Astrocyte (in vitro differentiated cells and primary cell): Measurements from ENCODE around the gene CXorf38. TPM values are rescaled to one million over a fixed set of nuclear protein-coding genes. Genes with fewer than 3 reads are reported as not detected.
"Not testable (repeated sequence)": the region's sequence is repeated elsewhere in the genome, so short reads cannot be mapped to it uniquely, and the experiment has no call there.

ENCODE experiments used
- DNase-seq: peaks from one replicate; pipeline ENCODE4 v3.0.0-alpha.2; 2010; ENCODE audit warnings: low read depth
- FAIRE-seq: peaks from 2 replicates; lab custom pipeline; 2011; peaks lifted over from hg19 to GRCh38; lab: Jason Lieb, UNC
- H2AFZ ChIP-seq: 2 replicates; pipeline ENCODE4 v1.6.0; 2012; ENCODE audit warnings: low read depth, low read length, inconsistent platforms
- H3K27ac ChIP-seq: 2 replicates; pipeline ENCODE4 v1.5.1; 2011; ENCODE audit warnings: low read depth, low read length, inconsistent platforms
- H3K27me3 ChIP-seq: 2 replicates; pipeline ENCODE4 v1.6.0; 2011; ENCODE audit warnings: low read length, inconsistent platforms; ENCODE audit not compliant: insufficient read depth
- H3K36me3 ChIP-seq: 2 replicates; pipeline ENCODE4 v1.5.1; 2011; ENCODE audit warnings: low read length, inconsistent platforms; ENCODE audit not compliant: insufficient read depth
- H3K4me1 ChIP-seq: 2 replicates; pipeline ENCODE4 v1.5.1; 2011; ENCODE audit warnings: low read length, inconsistent platforms; ENCODE audit not compliant: insufficient read depth
- H3K4me2 ChIP-seq: 2 replicates; pipeline ENCODE4 v1.6.0; 2012; ENCODE audit warnings: low read length, inconsistent platforms
- H3K4me3 ChIP-seq: 2 replicates; pipeline ENCODE4 v1.5.1; 2011; ENCODE audit warnings: low read depth, mild to moderate bottlenecking, low read length, inconsistent platforms; ENCODE audit not compliant: insufficient read depth
- H3K79me2 ChIP-seq: 2 replicates; pipeline ENCODE4 v1.6.0; 2012; ENCODE audit warnings: mild to moderate bottlenecking, low read length, inconsistent platforms; ENCODE audit not compliant: insufficient read depth
- H3K9ac ChIP-seq: 2 replicates; pipeline ENCODE4 v1.6.0; 2012; ENCODE audit warnings: mild to moderate bottlenecking, low read length, inconsistent platforms
- H3K9me3 ChIP-seq: 2 replicates; pipeline ENCODE4 v1.5.1; 2012; ENCODE audit warnings: low read depth, mild to moderate bottlenecking, low read length, inconsistent platforms; ENCODE audit not compliant: insufficient read depth
- H4K20me1 ChIP-seq: 2 replicates; pipeline ENCODE4 v1.6.0; 2012; ENCODE audit warnings: low read length, inconsistent platforms; ENCODE audit not compliant: insufficient read depth
- H3K27ac Mint-ChIP-seq: one replicate; pipeline ENCODE4 v1.8.0; 2021; ENCODE audit warnings: mild to moderate bottlenecking, mixed read lengths; ENCODE audit not compliant: unreplicated experiment
- H3K27me3 Mint-ChIP-seq: one replicate; pipeline ENCODE4 v1.8.0; 2021; ENCODE audit warnings: low read depth, mixed read lengths; ENCODE audit not compliant: unreplicated experiment
- H3K36me3 Mint-ChIP-seq: one replicate; pipeline ENCODE4 v1.8.0; 2021; ENCODE audit warnings: low read depth, mixed read lengths; ENCODE audit not compliant: unreplicated experiment
- H3K4me1 Mint-ChIP-seq: one replicate; pipeline ENCODE4 v1.8.0; 2021; ENCODE audit warnings: low read depth, mixed read lengths; ENCODE audit not compliant: unreplicated experiment
- H3K4me3 Mint-ChIP-seq: one replicate; pipeline ENCODE4 v1.8.0; 2021; ENCODE audit warnings: mild to moderate bottlenecking, moderate library complexity, mixed read lengths; ENCODE audit not compliant: unreplicated experiment
- H3K9me3 Mint-ChIP-seq: one replicate; pipeline ENCODE4 v1.8.0; 2021; ENCODE audit warnings: mild to moderate bottlenecking, mixed read lengths; ENCODE audit not compliant: unreplicated experiment
- CTCF ChIP-seq: IDR thresholded peaks from 2 replicates; pipeline ENCODE4 v1.5.1; 2011; ENCODE audit warnings: low read depth, mild to moderate bottlenecking, inconsistent platforms, low read length, moderate library complexity; ENCODE audit not compliant: insufficient read depth
- EZH2 ChIP-seq: IDR thresholded peaks from 2 replicates; pipeline ENCODE4 v1.6.1; 2012; ENCODE audit warnings: mild to moderate bottlenecking, low read length, inconsistent platforms; ENCODE audit not compliant: insufficient read depth
- total RNA-seq: library from RNA; stranded (reverse); gene quantifications from 2 replicates; pipeline ENCODE4 v1.2.1, GENCODE V29; 2021

Gene CXorf38
- total RNA-seq, 1 donor from 2014 or later = 12.8 TPM

- Histone ChIP-seq H3K36me3 (no peaks in the 10 kb centered on the region), H3K4me3 (no peak overlapping the region), H3K79me2 (no peaks in the 10 kb centered on the region), H3K4me1 (no peaks in the 10 kb centered on the region), H2AFZ (no peak overlapping the region), H3K27me3 (no peaks in the 10 kb centered on the region), H3K9ac (no peak overlapping the region), H4K20me1 (no peaks in the 10 kb centered on the region), H3K4me2 (no peak overlapping the region), H3K9me3 (no peaks in the 10 kb centered on the region), H3K27ac (no peak overlapping the region)
- Mint-ChIP-seq H3K36me3 (no peaks in the 10 kb centered on the region), H3K27ac (no peak overlapping the region), H3K4me1 (no peaks in the 10 kb centered on the region), H3K4me3 (no peak overlapping the region), H3K9me3 (no peaks in the 10 kb centered on the region), H3K27me3 (no peaks in the 10 kb centered on the region)
- TF ChIP-seq CTCF (no peak), EZH2 (no peak)
- FAIRE-seq (peak; percentile 49), DNase-seq (no peak)
These were observed 40.0 kb downstream of the CXorf38 start for GRCh38 chrX:40607381-40607780.

GRCh38 chrX:40603446-40603845 is 43.9 kb downstream of the CXorf38 start:
- Histone ChIP-seq H3K4me1 (no peaks in the 10 kb centered on the region), H3K27ac (no peak overlapping the region), H3K36me3 (peaks cover 9% of the 10 kb centered on the region), H3K9me3 (no peaks in the 10 kb centered on the region), H3K4me3 (no peak overlapping the region), H4K20me1 (no peaks in the 10 kb centered on the region), H3K4me2 (no peak overlapping the region), H3K79me2 (no peaks in the 10 kb centered on the region), H2AFZ (no peak overlapping the region), H3K9ac (no peak overlapping the region), H3K27me3 (no peaks in the 10 kb centered on the region)
- Mint-ChIP-seq H3K27me3 (no peaks in the 10 kb centered on the region), H3K4me3 (no peak overlapping the region), H3K9me3 (no peaks in the 10 kb centered on the region), H3K4me1 (no peaks in the 10 kb centered on the region), H3K36me3 (peaks cover 4% of the 10 kb centered on the region), H3K27ac (no peak overlapping the region)
- peak; percentile 49 for FAIRE-seq
- no peak for TF ChIP-seq CTCF
- TF ChIP-seq EZH2 = no peak
- DNase-seq = no peak

DNA sequence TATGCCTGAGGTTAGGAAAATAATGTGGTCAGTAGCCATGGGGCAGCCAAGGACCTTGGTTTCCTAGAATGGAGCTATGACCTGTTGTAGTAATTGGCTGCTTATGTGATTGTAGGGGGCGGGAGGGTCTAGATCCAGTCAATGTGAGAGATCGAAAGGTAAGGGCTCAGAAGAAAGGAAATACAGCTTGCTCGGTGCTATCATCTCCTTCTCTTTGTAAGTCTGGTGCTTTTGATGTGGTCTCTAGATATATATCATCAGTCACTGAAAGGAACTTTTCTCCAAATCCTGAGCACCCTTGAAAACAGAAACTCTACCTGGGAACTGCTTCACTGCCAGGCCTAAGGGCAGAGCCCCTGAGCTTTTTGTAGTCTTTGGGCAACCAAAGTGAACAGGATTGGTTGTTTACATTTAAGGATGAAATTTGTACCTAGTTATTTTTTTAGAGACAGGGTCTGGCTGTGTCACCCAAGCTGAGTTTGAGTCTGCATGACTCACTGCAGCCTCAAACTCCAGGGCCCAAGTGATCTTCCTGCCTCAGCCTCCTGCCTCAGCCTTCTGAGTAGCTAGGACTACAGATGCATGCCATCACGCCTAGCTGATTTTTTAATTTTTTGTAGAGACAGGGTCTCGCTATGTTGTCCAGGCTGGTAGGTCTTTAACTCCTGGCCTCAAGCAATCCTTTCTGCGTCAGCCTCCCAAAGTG is 57.6 kb downstream of the CXorf38 start:
- H3K4me1 ChIP-seq, H3K4me3 Mint-ChIP-seq, H3K4me2 ChIP-seq, H3K27me3 ChIP-seq, H3K9me3 ChIP-seq, H3K36me3 ChIP-seq, DNase-seq, H3K9me3 Mint-ChIP-seq, H3K4me1 Mint-ChIP-seq, H3K4me3 ChIP-seq, H3K27ac Mint-ChIP-seq, H3K9ac ChIP-seq, H3K36me3 Mint-ChIP-seq, H2AFZ ChIP-seq, H3K27ac ChIP-seq, H3K27me3 Mint-ChIP-seq: not testable (repeated sequence)
- Histone ChIP-seq H4K20me1 (peaks cover 21% of the 10 kb centered on the region), H3K79me2 (peaks cover 34% of the 10 kb centered on the region)
- peak; percentile 90 for FAIRE-seq

DNA sequence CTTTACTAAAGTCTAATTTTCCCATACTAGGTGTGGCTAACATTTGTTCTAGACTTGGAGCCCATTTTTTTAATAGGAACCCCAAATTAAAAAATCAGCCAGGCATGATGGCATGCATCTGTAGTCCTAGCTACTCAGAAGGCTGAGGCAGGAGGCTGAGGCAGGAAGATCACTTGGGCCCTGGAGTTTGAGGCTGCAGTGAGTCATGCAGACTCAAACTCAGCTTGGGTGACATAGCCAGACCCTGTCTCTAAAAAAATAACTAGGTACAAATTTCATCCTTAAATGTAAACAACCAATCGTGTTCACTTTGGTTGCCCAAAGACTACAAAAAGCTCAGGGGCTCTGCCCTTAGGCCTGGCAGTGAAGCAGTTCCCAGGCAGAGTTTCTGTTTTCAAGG is 59.7 kb downstream of the CXorf38 start:
- not testable (repeated sequence) for H3K4me3 ChIP-seq, H3K27me3 Mint-ChIP-seq, H3K36me3 ChIP-seq, H3K4me2 ChIP-seq, H3K4me1 ChIP-seq, H3K4me1 Mint-ChIP-seq, H3K27ac ChIP-seq, H2AFZ ChIP-seq, H3K9me3 ChIP-seq, H3K27me3 ChIP-seq, H3K36me3 Mint-ChIP-seq, DNase-seq, H3K9me3 Mint-ChIP-seq, H3K9ac ChIP-seq, H3K27ac Mint-ChIP-seq, H3K4me3 Mint-ChIP-seq
- Histone ChIP-seq H4K20me1 (peaks cover 33% of the 10 kb centered on the region), H3K79me2 (peaks cover 53% of the 10 kb centered on the region)
- FAIRE-seq = peak; percentile 75
